WERI-Rb-1 (cell line): ENCODE measurements around the gene MAML3.

Source experiments
- DNase-seq: peaks from one replicate; pipeline ENCODE4 v3.0.0-alpha.2; 2020
- H3K27ac ChIP-seq: fragments of 250-450 bp; sonication (Bioruptor Pico); 2 replicates; pipeline ENCODE4 v1.5.1; 2020; ENCODE audit warnings: mild to moderate bottlenecking, moderate library complexity
- H3K27me3 ChIP-seq: fragments of 250-450 bp; sonication (Bioruptor Pico); 2 replicates; pipeline ENCODE4 v1.5.1; 2021; ENCODE audit warnings: mild to moderate bottlenecking, low read depth, moderate library complexity; ENCODE audit not compliant: insufficient read depth, severe bottlenecking
- H3K36me3 ChIP-seq: fragments of 250-450 bp; sonication (Bioruptor Pico); 2 replicates; pipeline ENCODE4 v1.5.1; 2020; ENCODE audit warnings: mild to moderate bottlenecking, moderate library complexity
- H3K4me3 ChIP-seq: 2 replicates; pipeline ENCODE4 v1.5.1; 2011; ENCODE audit warnings: low read depth, mild to moderate bottlenecking, control low read depth, low read length
- H3K9me3 ChIP-seq: fragments of 250-450 bp; sonication (Bioruptor Pico); 2 replicates; pipeline ENCODE4 v1.5.1; 2021; ENCODE audit warnings: mild to moderate bottlenecking, moderate library complexity; ENCODE audit not compliant: severe bottlenecking
- CTCF ChIP-seq: IDR thresholded peaks from 2 replicates; pipeline ENCODE4 v1.5.1; 2011; ENCODE audit warnings: low read depth, mild to moderate bottlenecking, control low read depth, inconsistent platforms, low read length

Gene MAML3

GRCh38 chr4:139834226-139834662, 319.7 kb downstream of the MAML3 start:
- Histone ChIP-seq H3K4me3 (no peak overlapping the region), H3K27me3 (no peaks in the 10 kb centered on the region), H3K27ac (no peak overlapping the region), H3K36me3 (no peaks in the 10 kb centered on the region), H3K9me3 (no peaks in the 10 kb centered on the region)
- DNase-seq = no peak
- no peak for TF ChIP-seq CTCF

DNA sequence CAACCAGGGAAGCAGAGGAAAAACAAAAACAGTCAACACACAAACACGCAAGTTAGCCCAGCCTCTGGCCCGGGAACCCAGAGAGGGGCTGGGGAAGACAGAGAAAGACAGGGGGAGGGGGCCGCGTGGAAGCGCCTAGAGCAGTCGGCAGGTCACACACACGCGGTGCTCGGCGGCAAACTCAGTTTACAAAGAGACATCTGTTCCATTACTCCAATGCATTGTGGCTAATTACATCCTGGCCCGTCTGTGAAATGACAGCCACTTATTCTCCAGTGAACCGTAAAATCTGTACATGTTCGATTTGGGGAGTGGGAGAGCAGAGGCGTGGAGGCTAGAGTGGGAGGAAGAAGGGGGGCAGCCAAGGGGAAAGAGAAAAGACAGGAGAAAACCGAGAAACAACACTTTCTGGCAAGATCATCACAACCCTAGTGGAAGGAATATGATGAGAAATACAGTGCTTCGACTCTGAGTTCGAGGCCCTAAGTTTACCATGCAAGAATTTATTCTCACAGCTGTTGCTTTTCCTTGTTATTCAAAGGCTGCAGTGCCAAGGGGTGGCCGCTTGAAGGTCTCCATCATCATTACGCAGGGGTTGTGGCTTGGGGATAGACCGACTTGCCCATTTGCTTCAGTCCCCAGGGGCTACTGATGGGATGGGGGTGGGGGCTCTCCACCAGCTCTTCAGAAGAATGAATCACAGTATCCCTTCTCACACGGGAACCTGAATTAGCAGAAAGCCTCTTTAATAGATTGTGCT, 320.7 kb downstream of the MAML3 start:
- H3K27me3 ChIP-seq = no peaks in the 10 kb centered on the region
- H3K36me3 ChIP-seq = no peaks in the 10 kb centered on the region
- peak overlapping the region; percentile 89 for H3K27ac ChIP-seq
- 0 out of 2 replicates have a peak, but pooled peaks have one; percentile 14 for TF ChIP-seq CTCF
- H3K9me3 ChIP-seq = no peaks in the 10 kb centered on the region
- H3K4me3 ChIP-seq = peak overlapping the region; percentile 5; the same call in 1 of the 2 replicates
- DNase-seq = peak; percentile 65

GRCh38 chr4:139828966-139829664, 324.9 kb downstream of the MAML3 start:
- TF ChIP-seq CTCF = no peak
- no peaks in the 10 kb centered on the region for H3K27me3 ChIP-seq
- no peaks in the 10 kb centered on the region for H3K36me3 ChIP-seq
- H3K9me3 ChIP-seq = no peaks in the 10 kb centered on the region
- no peak overlapping the region for H3K4me3 ChIP-seq
- no peak for DNase-seq
- H3K27ac ChIP-seq = no peak overlapping the region

- TF ChIP-seq CTCF = no peak
- Histone ChIP-seq H3K27ac (no peak overlapping the region), H3K9me3 (no peaks in the 10 kb centered on the region), H3K4me3 (no peak overlapping the region), H3K36me3 (no peaks in the 10 kb centered on the region), H3K27me3 (no peaks in the 10 kb centered on the region)
- no peak for DNase-seq
These were observed 327.6 kb downstream of the MAML3 start for GRCh38 chr4:139826426-139826825.

DNA sequence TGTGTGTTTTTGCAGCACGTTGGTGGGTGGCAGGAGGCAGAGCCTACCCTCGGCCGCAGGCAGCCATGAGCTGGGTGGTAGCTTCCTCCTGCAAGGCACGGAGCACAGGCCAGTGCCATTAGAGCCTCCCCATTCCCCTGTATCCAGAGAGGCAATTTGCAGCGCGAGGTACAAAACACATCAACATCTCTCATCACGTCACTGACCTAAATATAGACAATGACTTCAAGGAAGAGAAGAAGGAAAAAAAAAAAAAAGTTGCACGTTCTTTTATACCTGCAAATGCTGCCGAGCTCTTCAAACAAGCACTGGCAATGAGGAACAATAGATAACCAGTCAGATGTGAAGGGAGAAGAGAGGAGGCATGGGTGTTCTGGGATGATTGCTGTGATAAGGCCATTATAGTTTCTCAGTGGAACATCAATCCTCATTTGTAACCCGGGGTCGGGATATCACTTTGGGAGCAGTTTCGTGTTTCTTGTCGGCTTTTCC, 328.4 kb downstream of the MAML3 start:
- H3K4me3 ChIP-seq = no peak overlapping the region
- H3K27ac ChIP-seq = no peak overlapping the region
- DNase-seq = no peak
- no peak for TF ChIP-seq CTCF
- H3K27me3 ChIP-seq = no peaks in the 10 kb centered on the region
- H3K36me3 ChIP-seq = no peaks in the 10 kb centered on the region
- no peaks in the 10 kb centered on the region for H3K9me3 ChIP-seq
